CMK (cell line): ENCODE results near the gene IKBKE.

Source experiments
- DNase-seq: peaks from one replicate; pipeline ENCODE4 v3.0.0-alpha.2; 2010; ENCODE audit warnings: low read depth

IKBKE gene

DNA sequence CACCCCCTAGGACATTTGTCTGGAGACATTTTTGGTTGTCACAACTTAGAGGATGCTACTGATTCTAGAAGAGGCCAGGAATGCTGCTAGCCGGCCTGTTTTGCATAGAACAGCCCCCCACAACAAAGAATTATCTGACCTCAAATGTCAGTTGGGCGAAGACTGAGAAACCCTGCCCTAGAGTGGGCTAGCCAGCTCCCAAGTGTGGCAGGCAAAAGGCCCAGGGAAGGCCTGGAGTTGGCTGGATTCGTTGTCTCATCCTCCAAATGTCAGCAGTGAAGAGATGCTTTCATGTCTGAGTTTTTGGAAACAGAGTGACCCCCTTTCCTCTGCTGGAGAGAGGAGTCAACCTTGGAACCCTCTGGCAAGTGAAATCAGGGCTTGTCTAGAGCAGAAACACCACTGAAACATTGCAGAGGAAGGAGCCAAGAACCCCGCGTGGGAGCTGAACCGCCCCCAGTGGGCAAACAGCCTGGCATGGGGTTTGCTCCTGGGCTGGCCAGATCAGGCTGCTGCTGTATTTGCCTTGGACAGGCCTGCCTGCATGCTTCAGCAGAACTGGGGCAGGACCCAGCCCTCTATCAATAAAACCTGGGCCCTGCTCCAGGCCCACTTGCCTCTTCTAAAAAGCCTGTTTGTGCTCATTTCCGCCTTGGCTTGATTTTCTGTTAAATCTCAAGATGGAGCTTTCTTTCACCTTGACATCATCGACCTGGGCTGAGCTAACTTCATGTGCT, 69.9 kb downstream of the IKBKE start:
- DNase-seq = no peak

DNA sequence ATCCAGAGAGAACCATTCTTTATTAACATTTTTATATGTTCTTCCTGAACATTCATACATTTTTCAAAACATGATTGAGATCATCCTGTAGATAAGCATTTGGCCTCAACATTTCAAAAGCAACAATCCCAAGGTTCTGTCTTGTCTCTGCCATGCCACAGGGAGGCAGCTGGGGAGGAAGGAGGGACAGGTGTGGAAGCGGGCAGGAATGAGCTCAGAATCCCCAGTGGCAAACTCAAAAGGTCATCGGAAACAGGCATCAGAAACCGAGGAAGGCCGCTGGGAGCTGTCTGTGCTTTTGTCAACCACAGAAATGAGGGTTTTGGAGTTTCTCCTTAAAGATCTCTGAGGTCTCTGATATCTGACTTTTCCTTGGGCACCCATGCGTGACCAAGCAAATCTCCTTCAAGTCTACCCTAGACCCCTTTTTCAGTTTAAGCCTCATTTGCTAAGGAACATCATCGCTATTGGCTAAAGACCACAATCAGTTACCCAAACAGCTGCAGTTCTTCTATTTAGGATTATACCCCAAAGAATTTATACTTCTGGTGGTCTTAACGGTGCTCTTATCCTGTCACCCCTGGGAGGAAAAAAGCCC, 71.1 kb downstream of the IKBKE start:
- DNase-seq = no peak

DNA sequence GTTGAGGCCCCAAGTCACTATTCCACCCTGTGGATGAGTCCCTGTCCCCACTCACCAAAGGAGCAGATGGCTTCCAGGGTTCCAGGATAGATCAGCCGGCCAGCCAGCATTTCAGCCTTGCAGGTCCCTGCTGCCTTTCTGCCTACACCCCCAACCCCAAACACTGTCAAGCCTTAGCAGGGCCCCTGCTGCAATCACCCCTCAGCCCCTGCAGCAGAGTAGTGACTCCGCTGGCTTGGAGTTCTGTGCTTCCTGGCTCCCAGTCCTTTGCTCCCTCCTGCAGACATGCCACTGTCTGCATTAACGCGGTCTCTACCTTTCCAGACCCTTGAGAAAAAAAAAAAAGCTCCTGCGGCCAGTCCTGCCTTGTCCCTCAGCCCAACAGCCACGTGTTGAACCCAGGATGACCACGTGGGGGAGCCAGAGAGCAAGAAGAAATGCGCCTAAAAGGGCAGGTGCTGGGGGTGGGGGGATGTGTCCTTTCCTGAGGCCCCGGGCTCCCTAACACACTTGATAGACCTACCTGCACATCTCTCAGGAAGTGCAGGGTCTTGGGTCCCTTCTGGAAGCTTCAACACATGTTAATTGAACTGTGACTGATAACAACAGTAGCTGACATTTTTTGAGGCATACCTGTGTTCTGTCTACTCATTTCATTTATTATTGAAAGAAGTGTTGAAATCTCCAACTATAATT, 74.4 kb downstream of the IKBKE start:
- peak; percentile 57 for DNase-seq

DNA sequence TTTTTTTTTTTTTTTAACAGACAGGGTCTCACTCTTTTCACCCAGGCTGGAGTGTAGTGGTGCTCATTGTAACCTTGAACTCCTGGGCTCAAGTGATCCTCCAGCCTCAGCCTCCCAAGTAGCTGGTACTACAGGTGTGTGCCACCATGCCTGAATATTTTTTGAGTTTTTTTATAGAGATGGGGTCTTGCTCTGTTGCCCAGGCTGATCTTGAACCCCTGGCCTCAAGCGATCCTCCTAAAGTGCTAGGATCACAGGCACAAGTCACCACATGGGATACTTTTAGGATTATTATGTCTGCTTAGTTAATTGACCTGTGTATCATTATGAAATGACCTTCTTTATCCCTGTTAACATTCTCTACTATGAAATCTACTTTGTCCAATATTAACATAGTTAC, 75.1 kb downstream of the IKBKE start:
- DNase-seq = no peak
